Stimulated activated CD8-positive, alpha-beta memory T cell treated with anti-CD3 and anti-CD28 coated beads, Interleukin-7, amount 100 ng/mL, for 48 hours (primary cell): ENCODE data around the gene WDR20.
"Not testable (repeated sequence)": the region's sequence is repeated elsewhere in the genome, so short reads cannot be mapped to it uniquely, and the experiment has no call there.

Experiments
- DNase-seq, 2 donors: peaks; one replicate each; pipeline ENCODE4 v3.0.0-alpha.2; 2020; ENCODE audit warnings: low read depth in 1 of 2; ENCODE audit errors: extremely low read depth in 1 of 2

Gene WDR20

DNA sequence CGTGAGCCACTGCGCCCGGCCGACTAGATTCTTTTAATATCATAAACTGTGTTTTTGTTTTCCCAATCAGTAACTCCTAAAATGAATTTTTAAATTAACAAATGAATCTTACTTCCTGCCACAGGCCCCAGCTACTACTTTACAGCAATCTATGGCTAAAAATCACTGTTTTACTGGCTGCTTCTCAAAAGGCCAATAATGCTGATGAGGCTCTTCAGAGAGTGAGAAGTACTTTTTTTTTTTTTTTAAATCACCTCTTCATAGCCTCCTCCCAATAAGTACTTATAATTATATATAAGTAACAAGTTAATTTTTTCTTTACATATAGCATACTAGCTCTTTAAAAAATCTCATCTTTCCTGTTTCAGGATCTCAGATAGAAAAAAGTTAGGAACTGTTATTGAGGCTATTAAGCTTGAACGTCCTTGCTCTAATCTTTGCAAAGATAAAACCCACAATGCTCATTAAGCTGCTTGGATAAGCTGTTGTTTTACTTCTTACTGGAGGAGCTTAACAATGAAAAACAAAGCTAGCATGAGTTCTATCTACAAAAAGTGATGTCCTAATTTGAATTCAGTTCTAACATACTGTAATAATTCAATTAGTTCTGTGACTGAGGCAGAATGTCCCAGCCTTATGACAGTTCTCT, 12.8 kb upstream of the WDR20 start:
- no peak for DNase-seq

DNA sequence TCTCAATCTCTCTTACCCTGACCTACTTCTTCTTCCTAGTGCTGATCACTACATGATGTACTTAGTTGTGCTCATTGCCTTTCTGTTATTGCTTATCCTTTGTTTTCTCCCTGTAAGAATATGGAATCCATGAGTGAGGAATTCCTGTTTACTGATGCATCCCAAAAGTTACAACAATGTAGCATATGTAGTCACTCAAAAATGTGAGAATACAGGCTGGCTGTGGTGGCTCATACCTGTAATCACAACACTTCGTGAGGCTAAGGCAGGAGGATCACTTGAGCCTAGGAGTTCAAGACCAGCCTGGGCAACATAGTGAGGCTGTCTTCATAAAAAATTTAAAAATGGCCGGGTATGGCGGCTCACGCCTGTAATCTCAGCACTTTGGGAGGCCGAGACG, 8.0 kb upstream of the WDR20 start:
- no peak for DNase-seq

DNA sequence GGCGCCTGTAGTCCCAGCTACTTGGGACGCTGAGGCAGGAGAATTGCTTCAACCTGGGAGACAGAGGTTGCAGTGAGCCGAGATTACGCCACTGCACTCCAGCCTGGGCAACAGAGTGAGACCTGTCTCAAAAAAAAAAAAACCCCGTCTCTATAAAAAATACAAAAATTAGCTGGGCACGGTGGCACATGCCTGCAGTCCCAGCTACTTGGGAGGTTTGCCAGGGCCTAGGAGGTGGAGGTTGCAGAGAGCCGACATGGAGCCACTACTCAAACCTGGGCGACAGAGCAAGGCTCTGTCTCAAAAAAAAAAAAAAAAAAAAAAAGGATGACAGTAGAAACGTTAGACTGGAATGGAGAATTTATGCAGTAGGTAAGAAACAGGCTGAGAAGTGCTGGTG, 5.7 kb upstream of the WDR20 start:
- not testable (repeated sequence) for DNase-seq

DNA sequence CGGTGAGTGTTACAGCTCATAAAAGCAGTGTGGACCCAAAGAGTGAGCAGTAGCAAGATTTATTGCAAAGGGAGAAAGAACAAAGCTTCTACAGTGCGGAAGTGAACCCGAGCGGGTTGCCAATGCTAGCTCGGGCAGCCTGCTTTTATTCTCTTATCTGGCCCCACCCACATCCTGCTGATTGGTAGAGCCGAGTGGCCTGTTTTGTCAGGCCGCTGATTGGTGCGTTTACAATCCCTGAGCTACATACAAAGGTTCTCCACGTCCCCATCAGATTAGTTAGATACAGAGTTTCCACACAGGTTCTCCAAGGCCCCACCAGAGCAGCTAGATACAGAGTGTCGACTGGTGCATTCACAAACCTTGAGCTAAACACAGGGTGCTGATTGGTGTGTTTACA, 5.0 kb upstream of the WDR20 start:
- DNase-seq, result not testable (repeated sequence)

DNA sequence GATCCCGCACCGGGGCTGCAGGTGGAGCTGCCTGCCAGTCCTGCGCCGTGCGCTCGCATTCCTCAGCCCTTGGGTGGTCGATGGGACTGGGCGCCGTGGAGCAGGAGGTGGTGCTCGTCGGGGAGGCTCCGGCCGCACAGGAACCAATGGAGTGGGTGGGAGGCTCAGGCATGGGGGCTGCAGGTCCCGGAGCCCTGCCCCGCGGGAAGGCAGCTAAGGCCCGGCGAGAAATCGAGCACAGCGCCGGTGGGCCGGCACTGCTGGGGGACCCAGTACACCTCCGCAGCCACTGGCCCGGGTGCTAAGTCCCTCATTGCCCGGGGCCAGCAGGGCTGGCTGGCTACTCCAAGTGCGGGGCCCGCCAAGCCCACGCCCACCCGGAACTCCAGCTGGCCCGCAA, 4.2 kb upstream of the WDR20 start:
- not testable (repeated sequence) for DNase-seq

DNA sequence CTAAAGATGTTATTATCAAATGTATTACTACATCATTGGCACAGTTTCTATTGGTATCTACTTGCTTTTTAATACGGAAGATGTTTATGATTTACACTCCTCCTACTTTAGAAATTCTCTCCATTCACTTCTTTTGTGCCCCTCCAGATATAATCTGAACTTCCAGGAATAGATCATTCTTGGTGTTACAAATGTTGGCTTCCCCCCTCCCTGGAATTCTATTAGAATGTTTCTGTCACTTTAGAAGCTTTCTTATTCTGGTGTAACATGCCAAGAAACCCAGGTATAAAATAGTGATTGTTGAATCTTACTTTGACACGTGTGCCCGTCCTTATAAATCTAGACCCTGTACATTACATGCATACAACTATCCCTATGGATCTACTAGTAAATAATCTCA, 1.2 kb upstream of the WDR20 start:
- no peak for DNase-seq

DNA sequence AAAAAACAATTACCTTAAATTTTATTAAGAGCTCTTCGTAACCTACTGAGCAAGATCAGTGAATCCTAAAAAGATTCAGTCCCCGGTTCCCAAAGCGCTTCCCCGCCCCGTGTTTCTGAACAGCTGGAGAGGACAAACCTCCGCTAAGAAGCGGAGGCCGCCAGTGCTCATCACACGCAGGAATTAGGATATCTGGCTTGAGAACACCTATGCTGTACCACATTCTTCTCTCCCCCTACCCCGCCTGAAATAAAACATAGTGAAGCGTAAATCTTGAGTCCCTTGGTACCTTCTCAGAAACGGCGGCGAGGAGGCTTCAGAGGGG, 774 bp upstream of the WDR20 start:
- DNase-seq, result no peak

DNA sequence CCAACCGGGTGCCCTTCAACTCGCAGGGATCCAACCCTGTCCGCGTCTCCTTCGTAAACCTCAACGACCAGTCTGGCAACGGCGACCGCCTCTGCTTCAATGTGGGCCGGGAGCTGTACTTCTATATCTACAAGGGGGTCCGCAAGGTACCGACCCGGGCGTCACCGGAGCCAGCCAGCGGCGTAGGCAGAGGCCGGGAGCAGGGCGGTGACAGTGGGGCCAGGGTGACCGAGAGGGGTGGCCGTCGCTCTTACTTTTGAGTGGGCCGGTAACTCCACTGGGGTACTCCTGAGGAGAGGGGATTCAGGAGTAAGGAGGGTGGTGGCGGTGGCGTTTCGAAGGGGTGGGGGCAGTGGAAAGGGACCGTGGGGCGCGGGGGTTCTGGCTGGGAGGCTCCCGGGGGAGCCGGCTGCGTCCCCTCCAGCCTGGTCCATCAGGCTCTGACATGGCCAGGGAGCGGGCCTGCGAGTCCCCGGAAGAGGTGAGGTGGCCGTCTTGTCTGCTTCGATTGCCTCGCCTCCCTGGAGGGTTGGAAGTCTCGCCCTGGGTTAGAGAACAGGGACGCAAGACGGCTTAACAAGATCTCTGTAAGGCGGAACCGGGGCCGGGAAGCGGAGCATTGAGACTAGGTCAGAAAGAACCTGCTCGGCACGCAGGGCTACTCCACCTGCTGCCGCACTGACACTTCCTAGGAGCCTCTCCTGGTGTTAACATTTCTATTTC, 491 bp downstream of the WDR20 start:
- DNase-seq, result peak; percentile 10 to 13

DNA sequence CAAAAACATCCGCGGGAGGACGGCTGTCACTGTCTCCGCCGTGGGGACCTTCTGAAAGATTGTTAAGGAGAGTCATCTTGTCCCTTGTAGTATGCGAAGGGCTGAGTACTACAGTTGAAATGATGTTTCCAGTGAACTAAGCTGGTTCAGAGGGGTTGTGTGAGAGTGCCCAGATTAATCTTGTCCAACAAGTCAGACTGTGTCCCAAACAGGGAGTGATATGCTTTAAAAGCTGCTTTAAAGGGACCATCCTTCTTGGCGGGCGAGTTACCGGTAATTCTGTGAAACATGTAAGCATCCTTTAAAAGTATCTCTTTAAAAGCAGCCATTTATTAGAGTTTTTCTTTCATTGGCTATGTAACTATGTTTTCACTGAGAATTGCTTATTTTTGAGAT, 1.1 kb downstream of the WDR20 start:
- DNase-seq, result no peak

DNA sequence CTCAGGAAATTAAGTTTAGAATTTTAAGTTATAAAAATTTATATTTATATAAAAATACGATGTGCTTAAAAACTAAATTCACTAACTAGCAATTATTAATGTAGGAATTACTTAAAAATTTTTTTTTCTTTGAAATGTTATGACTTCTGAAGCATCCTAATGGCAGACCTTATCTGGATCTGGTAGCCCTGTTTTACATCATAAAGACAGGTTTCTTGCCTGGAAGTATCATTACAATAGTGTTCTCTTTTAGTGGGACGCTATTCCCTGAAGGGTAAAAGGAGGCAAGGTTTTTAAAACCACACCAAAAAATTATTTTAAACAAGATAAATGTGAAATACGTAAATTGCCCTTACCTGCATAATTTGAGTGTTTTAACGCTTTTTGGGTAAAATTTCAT, 2.1 kb downstream of the WDR20 start:
- no peak for DNase-seq

DNA sequence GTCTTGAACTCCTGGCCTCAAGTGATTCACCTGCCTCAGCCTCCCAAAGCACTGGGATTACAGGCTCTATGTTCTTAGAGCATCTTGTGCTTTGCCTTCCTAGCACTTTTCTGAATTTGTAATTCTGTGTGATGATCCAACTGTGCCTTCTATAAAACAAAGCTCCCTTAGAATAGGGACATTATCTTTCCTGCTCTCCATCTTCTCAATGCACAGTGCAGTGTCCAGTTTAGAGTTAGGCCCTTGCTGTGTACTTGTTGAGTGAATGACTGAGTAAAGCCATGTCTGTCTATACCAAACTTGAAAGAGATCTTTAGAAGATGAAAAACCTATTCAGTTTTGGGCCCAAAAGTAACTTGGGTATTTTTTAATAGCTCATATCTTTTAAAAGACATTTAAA, 5.2 kb downstream of the WDR20 start:
- no peak for DNase-seq

DNA sequence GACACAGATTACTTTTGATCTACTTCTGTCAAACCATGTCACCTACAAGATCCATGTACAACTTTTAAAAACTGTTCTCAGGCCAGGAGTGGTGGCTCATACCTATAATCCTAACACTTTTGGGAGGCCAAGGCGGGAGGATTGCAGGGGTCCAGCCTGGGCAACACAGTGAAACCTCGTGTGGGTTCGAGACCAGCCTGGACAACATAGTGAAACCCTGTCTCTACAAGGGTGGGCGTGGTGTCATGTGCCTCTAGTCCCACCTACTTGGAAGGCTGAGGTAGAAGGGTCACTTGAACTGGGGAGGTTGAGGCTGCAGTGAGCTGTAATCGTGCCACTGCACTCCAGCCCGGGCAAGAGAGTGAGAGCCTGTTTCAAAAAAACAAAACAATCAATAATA, 5.7 kb downstream of the WDR20 start:
- DNase-seq, result no peak

DNA sequence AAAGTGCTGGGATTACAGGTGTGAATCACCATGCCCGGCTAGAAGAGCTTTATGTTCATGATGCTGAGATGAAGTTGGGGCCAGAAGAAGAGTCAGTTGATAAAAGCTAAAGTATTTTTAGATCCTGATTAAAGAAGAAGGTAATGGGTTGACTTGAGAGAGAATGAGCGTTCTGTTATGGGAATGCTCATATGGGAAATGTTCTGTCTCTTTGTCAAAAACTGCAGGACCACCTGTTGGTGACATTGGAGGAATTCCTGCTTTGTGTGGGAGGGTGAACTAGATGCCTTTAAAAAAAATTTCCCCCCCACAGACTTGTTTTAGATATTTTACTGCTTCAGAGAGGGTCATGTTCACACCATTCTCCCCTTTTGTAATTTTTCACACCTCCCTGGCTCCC, 6.7 kb downstream of the WDR20 start:
- no peak for DNase-seq

DNA sequence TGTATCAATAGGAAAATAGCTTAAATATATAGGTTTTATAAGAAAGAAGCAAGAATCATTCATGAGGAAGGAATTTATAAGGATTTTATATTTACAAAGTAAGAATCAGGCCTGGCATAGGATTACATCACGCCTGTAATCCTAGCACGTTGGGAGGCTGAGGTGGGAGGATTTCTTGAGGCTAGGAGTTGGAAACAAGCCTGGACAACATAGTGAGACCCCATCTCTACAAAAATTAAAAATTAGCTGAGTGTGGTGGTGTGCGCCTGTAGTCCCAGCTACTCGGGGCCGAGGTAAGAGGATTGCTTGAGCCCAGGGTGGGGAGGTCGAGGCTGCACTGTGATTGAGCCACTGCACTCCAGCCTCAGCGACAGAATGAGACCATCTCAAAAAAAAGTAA, 10.4 kb downstream of the WDR20 start:
- no peak for DNase-seq

DNA sequence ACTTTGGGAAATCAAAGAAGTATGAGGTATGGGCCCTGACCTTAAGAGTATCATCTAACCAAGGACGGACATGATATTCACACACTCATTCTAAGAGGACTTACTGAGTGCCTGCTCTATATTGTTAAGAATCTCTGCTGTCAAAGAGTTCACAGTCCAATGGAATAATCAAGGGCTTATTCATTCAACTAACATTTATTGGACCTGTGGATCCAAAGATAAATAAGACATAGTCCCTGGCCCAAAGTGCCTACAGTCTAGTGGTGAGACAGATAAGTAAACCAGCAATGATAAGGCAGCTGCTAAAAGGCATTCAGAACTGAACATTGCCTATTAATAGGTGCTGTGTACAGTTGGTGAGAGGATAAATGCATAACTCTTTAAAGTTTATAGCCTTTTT, 11.0 kb downstream of the WDR20 start:
- DNase-seq, result no peak

DNA sequence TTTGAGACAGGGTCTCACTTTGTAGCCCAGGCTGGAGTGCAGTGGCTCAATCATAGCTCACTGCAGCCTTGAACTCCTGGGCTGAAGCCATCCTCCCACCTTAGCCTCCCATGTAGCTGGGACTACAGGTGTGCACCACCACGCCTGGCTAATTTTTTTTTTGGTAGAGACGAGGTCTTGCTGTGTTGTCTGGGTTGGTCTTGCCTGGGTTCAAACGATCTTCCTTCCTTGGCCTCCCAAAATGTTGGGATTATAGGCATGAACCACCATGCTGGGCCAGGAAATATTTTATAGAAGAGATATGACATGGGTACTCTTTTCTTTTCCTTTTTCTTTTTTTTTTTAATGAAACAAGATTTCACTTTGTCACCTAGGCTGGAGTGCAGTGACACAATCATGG, 11.7 kb downstream of the WDR20 start:
- not testable (repeated sequence) for DNase-seq

DNA sequence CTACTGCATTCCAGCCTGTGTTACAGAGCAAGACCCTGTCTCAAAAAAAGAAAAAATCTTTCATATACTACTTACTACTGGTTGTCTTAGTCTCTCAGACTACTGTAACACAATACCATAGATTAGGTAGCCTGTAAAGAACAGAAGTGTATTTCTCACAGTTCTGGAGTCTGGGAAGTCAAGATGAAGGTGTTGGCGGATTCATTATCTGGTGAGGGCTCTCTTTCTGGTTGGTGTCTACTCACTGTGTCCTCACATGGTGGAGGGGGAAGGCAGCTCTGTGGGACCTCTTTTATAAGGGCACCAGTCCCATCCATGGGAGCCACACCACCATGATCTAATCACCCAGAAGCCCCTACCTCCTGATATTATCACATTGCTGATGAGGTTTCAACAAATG, 14.4 kb downstream of the WDR20 start:
- DNase-seq, result no peak

DNA sequence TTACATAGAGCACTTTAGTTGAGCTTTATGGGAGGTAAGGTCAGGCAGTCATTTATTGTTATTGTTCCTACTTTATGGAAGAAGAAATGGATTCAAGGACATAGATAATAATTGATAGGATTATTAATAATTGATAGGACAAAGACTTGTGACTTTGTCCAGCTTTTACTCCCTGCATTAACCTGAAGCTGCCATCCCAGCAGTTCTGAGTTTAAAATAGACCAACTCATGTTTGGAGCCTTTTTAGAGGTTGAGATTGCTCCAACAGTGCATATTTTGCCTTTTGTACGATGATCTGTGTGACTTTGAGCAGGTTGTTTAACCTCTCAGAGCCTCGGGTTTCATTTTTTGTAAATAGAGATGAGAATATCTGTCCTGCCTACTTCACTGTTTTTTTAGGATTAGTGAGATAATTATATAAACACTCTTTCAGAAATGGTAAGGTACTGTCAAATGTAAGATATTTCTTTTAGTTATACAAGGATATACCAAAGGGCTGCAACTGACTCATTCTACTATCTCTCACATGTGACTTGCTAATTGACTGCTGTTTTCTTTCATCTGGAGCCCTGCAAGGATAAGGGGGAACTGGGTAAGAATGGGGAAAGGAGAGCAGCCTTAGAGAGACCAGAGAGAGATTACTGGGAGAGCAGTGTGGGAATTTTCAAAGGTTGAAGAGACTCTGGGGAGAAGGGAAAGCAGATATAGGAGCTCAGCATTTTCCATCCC, 15.3 kb downstream of the WDR20 start:
- DNase-seq, result no peak

DNA sequence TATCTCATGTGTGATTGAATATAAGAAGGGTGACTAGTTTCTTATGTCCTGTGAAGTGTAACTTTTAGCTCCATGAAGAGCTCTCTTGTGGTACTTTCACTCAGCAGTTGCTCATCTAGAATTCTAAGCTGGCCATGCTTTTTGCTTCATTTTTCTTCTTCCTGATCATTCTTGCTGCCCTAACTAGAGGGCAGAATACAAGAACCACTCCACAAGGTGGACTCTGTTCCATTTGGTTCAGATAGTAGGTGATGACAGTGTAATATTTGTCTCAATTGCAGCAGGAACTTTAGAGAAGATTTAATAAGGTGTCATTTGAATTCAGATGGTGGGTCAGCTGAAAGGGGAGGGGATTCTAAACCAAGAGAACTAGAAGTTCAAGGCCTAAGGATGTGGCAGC, 17.6 kb downstream of the WDR20 start:
- no peak for DNase-seq

DNA sequence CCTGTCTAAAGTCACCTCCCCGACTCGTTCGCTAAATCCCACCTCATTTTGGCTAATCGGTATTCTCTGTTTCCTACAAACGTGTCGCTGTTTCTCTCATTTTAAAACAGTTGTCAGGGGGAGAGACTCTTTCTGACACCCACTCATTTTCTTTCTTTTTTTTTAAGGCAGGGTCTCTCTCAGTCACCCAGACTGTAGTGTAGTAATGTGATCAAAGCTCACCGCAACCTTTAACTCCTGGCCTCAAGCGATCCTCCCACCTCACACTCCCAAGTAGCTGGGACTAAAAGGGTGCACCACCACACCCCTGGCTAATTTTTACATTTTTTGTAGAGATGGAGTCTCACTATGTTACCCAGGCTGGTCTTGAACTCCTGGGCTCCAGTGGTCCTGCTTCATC, 19.1 kb downstream of the WDR20 start:
- no peak for DNase-seq

DNA sequence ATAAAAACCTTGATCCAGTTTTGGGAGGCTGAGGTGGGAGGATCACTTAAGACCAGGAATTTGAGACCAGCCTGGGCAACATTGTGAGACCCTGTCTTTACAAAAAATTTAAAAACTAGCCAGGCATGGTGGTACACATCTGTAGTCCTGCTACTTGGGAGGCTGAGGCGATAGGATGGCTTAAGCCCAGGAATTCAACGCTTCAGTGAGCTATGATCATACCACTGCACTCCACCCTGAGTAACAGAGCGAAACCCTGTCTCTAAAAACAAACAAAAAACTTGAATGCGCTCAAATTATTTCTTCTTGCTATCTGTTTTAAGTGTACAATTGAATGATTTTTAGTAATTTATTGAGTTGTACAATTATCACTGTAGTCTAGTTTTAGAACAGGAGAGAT, 20.1 kb downstream of the WDR20 start:
- DNase-seq, result no peak

DNA sequence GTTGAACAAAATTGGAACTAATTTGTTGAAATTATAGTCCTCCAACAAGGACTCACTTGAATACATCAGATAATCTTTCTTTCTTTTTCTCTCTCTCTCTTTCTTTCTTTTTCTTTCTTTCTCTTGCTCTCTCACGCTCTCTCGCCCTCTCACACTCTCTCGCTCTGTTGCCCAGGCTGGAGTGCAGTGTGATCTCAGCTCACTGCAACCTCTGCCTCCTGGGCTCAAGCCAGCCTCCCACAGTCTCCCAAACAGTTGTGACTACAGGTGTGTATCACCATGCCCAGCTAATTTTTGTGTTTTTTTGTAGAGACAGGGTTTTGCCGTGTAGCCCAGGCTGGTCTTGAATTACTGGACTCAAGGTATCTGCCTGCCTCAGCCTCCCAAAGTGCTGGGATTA, 22.8 kb downstream of the WDR20 start:
- no peak for DNase-seq
